HG02623 (cell line): Measurements from ENCODE around the gene CEP70.

Experiments
- ATAC-seq: cut with Tn5 transposase; IDR thresholded peaks from one replicate; pipeline ENCODE4 v1.9.1; 2021; ENCODE audit warnings: moderate library complexity; ENCODE audit not compliant: unreplicated experiment

The CEP70 gene

GRCh38 chr3:138472141-138472825 lies 121.8 kb downstream of the CEP70 start:
- ATAC-seq: no peak

DNA sequence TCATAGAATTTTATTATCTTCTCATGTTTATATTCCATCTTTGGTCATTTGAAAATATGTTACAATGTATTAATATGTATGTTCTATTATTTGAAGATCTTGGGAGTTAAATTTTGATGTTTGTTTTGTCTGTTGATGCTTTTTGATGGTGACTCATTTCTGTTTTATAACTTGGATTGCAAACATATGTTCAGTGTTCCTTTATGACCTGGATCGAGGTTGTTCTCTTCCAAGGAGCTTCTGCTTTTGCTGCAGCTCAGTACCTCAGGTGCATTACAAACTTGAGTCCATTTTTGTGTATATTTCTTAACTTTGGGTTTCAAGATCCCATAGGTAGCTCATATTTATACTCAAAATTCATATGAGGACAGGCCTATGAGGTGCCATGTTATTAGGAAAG lies 122.6 kb downstream of the CEP70 start:
- no peak for ATAC-seq

DNA sequence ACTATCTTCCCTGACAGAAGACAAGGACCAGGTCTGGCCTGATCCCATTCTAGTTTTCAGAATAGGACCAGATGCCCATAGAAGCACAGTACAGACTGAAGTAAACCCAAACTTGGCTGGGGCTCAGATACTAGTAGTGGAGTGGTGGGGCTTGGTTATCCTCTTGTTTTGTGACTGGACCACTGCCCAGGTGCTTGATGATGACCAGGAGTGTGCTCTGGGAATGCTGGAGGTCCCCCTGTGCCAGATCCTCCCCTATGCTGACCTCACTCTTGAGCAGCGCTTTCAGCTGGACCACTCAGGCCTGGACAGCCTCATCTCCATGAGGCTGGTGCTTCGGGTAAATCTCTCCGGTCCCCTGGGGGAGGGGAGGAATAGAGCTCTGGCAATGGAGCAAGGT lies 123.4 kb downstream of the CEP70 start:
- no peak for ATAC-seq

DNA sequence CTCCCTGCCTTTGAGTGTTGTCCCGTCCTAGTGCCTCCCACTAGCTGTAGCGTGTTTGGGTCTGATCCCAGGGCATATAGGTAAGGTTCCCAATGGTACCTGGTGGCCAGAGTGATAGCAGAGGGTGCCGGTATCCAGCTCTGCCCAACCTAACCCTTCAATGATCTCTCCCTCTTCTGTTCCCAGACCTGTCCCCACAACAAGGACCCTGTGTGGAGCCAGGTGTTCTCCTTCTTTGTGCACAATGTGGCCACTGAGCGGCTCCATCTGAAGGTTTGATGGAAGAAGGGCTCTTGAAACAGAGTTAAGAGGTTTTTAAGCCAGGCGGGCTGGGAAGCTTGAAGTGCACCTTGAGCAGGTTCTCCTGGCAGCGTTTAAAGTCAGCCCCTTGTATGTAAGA lies 124.2 kb downstream of the CEP70 start:
- no peak for ATAC-seq

DNA sequence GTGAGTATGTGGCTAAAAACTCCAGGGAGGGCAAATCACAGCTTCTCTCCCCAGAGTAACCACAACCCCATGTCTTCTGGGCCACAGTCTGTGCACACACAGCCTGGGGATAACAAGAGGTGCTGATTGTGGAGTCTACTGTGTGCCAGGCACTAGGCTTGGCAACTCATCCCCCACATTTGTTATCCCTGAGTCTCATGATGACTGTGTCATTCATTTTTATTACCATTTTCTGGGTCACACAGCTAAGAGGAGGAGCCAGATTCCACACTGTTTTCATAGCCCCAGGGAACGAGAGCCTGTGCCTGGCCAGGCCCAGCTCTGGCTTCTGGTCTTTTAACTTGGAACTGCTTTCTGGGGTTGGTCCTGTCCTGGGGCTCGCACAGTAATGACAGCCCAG lies 125.2 kb downstream of the CEP70 start:
- ATAC-seq: no peak

DNA sequence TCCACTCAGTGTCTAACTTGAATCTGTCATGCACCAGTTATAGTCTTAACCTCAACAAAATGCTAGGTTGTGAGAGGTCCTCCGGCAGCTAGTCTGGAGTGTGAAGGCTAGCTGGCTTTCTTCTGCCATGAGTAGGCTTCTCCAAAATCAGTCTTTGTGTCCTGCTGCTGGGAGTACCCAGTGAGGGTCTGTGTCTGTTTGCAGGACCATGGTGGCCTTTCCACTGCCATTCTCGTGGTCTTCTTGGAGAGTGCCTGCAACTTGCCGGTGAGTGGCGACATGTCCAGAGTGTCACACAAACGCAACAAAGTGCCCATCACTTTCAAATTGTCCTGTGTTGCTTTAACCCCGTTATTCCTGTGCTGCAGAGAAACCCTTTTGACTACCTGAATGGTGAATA lies 125.6 kb downstream of the CEP70 start:
- no peak for ATAC-seq

DNA sequence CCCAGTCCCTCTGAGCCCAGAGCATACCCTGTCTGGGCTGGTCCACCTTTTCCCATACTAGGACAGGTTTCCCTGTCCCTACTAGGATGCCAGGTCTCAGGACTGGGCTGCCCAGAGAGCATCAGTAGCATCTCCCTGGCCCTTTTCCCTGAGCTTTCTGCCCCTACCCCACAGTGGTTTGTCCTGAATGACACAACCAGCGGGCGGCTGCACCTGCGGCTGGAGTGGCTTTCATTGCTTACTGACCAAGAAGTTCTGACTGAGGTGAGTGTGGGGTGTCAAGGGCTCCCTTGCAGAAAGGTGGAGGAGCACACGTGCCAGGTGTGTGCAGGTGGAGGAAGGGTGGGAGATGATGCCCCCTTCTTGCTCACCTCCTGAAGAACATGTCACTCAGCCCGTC lies 126.1 kb downstream of the CEP70 start:
- no peak for ATAC-seq

DNA sequence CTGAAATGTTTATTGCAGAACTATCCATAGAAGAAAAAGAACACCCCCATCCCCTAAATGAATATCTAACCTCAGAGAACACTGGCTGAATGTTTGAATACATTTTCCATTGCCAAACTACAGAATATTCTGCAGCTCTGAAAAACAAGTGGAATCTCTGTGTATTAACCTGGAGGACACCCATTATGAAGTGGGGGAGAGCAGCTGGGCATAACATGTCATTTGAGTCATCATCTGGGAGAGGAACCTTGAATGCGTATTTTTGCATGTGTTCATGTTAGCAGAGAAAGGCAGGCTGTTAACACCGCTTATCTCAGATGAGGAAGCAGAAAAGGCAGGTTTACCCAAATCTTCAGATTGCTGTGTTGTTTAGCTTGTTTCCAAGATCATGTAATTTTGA lies 128.1 kb downstream of the CEP70 start:
- no peak for ATAC-seq

DNA sequence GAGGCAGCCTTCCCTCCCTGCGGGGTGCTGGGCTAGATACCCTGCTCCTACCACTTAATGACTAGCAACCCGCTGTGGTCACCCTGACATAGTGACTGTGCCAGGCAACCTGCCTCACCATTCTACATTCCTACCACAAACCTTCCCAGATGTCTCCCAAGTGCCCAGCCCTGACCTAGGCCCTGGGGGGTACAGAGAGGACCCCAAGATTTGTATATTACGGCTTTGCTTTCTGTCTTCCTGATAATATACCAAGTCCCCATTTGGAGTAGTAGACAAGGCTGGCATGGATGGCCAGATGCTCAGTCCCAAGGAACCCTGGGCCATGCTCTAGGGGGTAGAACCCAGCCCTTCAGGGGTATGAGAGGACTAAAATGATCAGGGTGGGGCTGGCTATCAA lies 128.6 kb downstream of the CEP70 start:
- no peak for ATAC-seq

- ATAC-seq: no peak
Observed at GRCh38 chr3:138464491-138464860, 129.6 kb downstream of the CEP70 start.

DNA sequence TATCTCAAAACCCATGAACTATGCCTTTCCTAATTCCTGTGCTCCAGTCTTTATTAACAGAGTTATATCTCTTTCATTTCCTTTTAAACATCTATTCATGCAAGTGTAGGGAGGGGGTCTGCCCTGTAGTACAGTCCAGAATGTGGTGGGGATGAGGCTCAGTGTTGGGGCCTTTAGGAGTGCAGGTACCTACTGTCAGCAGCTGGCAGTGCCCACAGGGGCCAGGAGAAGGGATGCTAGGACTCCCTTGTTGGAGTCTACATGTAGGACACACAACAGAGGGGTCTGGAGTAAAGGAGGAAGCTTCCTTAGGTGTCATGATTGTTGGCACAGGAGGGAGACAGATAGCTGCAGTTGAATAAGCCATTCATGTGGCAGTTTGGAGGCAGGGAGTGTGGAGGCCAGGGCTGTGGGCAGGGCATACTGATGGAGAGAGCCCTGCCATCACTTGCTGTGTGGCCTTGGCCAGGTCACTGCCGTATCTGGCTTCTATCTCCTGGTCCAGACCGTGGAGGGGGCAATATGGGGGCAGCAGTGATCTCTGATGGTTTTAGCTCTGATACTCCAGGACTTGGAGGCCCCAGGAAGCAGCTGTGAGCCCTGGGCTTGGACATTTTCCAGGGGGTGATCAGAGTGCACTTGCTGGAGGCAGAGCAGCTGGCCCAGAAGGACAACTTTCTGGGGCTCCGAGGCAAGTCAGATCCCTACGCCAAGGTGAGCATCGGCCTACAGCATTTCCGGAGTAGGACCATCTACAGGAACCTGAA lies 130.2 kb downstream of the CEP70 start:
- ATAC-seq: no peak

DNA sequence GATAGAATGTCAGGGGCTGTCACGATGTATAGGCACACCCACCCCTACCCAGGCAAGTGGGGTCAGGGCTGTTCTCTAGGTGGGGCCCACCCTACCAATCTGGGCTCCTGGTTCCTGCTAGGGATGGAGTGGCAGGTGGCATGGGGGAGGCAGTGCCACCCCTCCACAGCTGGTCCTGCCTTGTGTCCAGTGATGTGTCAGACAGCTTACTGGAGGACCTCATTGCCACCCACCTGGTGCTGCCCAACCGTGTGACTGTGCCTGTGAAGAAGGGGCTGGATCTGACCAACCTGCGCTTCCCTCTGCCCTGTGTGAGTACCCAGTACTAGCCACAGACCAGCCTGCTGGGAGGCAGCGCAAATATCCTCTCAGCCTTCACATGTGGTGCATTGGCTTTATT lies 132.2 kb downstream of the CEP70 start:
- ATAC-seq: no peak

DNA sequence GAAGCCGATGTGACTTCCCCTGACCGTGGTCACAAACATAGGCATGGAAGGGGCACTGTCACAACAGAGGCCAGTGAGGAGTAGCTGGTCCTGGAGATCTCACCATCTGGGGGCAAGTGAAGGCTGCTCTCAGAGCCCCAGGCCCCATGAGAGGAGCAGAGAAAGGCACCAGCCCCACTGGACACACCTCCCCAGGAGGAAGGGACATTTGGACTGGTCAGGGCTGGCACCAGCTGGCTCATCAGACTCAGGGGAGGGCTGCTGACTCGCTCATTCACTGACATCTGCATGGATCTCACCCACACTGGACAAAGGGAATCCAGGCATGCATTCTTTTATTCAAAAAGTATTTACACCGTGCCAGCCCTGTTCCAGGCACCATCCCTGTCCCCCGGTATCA lies 132.8 kb downstream of the CEP70 start:
- no peak for ATAC-seq

DNA sequence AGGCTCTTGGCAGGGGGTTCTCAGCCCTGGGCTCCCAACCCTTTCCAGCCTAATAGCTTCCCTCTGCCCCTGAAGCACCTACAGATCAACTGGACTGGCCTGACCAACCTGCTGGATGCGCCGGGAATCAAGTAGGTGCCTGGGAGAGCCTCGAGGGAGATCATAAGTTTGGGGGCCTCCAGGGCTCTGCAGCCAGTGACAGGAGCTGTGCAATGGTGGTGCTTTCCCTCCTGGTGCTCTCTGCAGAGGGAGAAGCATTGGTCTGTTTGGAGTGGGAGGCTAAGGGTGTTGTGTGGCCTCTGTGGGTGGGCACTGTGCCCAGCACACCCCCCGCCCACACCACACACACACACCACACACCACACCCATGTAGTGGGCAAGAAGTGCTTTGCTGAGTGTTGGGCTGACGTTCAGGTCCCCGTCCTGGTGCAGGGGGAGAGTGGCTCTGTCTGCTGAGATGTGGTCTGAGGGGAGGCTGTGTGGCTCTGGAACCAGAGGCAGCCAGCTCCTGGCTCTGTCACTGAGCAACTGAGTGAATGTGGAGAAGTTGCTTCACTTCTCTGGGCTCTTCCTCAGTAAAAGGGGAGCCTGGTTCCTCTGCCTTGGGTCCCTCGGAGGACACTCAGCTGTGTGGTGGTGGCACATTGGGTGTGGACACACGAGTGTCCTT lies 133.4 kb downstream of the CEP70 start:
- ATAC-seq: no peak

GRCh38 chr3:138459619-138460535 lies 134.2 kb downstream of the CEP70 start:
- ATAC-seq: no peak

- ATAC-seq: no peak
Observed at GRCh38 chr3:138458774-138459499, 135.1 kb downstream of the CEP70 start.

GRCh38 chr3:138457863-138458735 lies 136.0 kb downstream of the CEP70 start:
- ATAC-seq: no peak

- ATAC-seq: no peak
Observed at GRCh38 chr3:138456961-138457862, 136.8 kb downstream of the CEP70 start.
